RKO (cell line): ENCODE data around the gene DAP.
"Not testable (repeated sequence)": the region's sequence is repeated elsewhere in the genome, so short reads cannot be mapped to it uniquely, and the experiment has no call there.

Source experiments
- DNase-seq: peaks from one replicate; pipeline ENCODE4 v3.0.0-alpha.2; 2016; ENCODE audit warnings: low spot score

The DAP gene

DNA sequence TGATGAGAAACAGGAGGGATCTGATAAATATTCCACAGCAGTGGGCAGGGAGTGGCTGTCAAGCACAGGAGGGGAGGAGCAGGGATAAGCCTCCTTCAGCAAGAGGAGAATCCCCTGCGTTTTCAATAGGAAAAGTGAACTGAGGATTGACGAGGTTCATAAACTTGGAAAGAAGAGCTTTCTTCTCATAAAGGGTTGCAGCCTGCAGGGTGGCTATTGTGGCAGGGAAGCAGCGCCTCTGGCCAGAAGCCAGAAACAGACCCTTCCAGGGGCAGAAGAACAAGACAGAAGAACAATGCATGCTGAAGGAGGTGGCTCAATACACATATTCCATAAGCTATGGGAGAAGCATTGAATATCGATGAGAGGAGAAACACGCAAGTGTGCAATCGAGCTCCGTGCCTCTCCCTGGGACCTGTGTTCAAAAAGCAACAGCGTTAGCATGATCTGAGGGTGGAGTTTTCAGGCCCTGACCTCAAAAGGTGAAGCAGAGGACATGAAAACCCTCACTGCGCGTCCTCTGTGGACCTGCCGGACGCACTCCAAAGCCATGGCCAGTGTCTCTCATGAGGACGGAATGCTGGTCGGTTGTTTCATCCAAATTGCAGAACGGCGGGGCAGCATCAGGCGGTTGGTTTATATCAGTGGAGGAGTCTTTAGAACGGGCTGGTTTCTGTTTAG is 129.6 kb downstream of the DAP start:
- DNase-seq = no peak

DNA sequence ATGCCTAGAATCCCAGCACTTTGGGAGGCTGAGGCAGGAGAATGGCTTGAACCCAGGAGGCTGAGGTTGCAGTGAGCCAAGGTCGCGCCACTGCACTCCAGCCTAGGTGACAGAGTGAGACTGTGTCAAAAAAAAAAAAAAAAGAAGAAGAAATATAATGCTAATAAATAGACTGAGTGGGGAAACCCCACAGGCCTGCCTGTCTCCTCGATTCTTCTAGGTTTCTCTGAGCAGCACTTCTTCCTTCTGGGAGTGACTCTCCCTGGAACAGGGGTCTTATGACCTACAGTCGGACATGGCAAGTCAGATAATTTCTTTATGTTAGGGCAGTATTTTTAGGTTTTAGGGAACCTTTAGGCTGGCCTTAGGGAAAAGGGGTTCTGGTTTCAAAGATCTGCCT is 130.3 kb downstream of the DAP start:
- DNase-seq = not testable (repeated sequence)

DNA sequence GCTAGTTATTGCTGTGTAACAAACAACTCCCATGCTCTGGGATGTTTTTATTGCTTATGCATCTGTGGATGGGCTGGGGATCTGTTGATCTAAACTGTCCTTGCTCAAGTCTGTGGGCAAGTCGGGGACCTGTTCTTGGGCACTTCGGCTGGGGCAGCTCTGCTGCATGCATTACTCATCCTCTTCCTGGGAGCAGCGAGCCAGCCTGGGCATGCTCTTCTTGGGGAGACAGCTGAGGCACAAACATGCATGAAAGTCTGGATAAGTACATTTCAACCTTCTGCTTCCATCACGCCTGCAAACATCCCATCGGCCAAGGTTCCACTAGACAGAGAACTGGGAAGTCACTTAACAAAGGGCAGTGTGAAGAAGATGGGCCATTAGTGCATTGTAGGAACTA is 130.9 kb downstream of the DAP start:
- DNase-seq = no peak

DNA sequence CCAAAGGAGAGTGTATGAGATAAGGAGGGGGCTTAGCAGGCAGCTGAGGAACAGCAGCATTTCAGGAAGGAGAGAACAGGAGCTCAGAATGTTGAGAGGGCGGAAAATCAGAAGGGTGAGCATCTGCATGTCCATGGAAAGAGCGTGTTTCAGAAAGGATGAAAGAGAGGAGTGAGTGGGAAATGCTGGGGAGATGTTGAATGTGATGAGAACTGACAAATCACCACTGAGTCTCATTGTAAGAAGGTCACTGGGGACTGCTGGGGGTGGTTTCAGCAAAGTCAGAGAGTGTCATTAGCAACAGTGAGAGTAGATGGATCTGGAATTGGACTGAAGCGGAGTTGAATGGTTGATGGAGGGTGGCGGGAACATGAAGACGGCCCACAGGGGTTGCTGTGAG is 131.4 kb downstream of the DAP start:
- no peak for DNase-seq
